Kidney epithelial cell (primary cell): ENCODE data around the gene DLG3. TPM values are rescaled to one million over a fixed set of nuclear protein-coding genes. Genes with fewer than 3 reads are reported as not detected.

Source experiments
- DNase-seq: peaks from one replicate; pipeline ENCODE4 v3.0.0-alpha.2; 2010; ENCODE audit warnings: low read depth
- H3K27me3 ChIP-seq: 2 replicates; pipeline ENCODE4 v1.6.0; 2011; ENCODE audit warnings: low read length; ENCODE audit not compliant: control insufficient read depth, insufficient read depth
- H3K36me3 ChIP-seq: 2 replicates; pipeline ENCODE4 v1.5.1; 2011; ENCODE audit warnings: low read length; ENCODE audit not compliant: control insufficient read depth, insufficient read depth
- H3K4me3 ChIP-seq: 2 replicates; pipeline ENCODE4 v1.5.1; 2011; ENCODE audit warnings: low read depth, mild to moderate bottlenecking, control low read depth, low read length
- total RNA-seq: library from RNA; depleted of rRNA; stranded (reverse); fragments of >200 nt; gene quantifications from 2 replicates; pipeline ENCODE4 v1.2.3, GENCODE V29; 2015
- TF ChIP-seq, protein P1 (sequence below): IDR thresholded peaks from 2 replicates; pipeline ENCODE4 v1.5.1; 2011; ENCODE audit warnings: mild to moderate bottlenecking, moderate library complexity, low read length, control low read depth, inconsistent platforms; ENCODE audit not compliant: insufficient read depth, poor library complexity, severe bottlenecking

DLG3 gene
- total RNA-seq, 1 donor from 2014 or later: 37.6 TPM

DNA sequence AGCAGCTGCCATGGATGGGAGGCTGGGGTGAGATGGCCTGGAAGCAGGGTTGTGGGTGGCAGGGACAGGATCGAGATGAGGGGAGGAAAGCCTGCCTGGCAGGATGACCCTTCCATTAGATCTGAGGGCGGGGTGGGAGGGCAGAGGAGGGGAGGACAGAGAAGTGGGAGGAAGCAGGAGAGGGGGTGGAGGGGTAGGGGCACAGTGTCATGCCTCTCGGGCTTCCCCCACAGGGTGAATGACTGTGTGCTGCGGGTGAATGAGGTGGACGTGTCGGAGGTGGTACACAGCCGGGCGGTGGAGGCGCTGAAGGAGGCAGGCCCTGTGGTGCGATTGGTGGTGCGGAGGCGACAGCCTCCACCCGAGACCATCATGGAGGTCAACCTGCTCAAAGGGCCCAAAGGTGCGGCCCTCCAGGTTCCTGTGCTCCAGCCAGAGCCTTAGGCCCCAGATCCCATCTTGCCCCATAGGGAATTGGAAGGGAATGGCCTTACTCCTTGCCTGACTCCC, 4.9 kb downstream of the DLG3 start:
- DNase-seq: no peak
- Histone ChIP-seq H3K27me3 (peaks cover 23% of the 10 kb centered on the region), H3K4me3 (no peak overlapping the region), H3K36me3 (no peaks in the 10 kb centered on the region)
- TF ChIP-seq, protein P1, sequence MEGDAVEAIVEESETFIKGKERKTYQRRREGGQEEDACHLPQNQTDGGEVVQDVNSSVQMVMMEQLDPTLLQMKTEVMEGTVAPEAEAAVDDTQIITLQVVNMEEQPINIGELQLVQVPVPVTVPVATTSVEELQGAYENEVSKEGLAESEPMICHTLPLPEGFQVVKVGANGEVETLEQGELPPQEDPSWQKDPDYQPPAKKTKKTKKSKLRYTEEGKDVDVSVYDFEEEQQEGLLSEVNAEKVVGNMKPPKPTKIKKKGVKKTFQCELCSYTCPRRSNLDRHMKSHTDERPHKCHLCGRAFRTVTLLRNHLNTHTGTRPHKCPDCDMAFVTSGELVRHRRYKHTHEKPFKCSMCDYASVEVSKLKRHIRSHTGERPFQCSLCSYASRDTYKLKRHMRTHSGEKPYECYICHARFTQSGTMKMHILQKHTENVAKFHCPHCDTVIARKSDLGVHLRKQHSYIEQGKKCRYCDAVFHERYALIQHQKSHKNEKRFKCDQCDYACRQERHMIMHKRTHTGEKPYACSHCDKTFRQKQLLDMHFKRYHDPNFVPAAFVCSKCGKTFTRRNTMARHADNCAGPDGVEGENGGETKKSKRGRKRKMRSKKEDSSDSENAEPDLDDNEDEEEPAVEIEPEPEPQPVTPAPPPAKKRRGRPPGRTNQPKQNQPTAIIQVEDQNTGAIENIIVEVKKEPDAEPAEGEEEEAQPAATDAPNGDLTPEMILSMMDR: no peak

DNA sequence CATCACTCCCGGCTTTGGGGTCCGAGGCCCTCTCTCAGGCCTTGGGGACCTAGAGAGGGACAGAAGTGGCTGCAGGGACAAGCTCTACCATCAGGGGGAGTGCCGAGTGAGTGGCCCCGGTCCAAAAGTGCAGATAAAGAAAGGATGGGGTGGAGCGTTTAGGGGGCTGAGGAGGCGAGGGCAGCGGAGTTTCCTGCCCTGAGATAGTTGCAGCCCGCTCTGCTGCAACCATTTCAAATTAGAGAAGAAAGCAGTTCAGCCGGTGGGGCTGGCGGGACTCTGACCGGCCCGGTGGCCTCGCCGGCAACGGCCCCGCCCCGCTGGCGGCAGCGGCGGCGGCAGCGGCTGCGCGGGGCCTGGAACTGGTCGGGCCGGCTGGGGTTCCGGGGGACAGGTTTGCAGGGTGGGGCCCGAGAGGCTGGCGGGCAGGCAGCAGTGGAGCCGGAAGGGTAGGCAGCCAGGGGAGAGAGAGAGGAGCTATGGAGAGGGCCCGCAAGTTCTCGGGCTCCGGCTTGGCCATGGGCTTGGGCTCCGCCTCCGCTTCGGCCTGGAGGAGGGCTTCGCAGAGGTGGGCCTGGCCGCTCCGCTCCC, 7.6 kb downstream of the DLG3 start:
- H3K4me3 ChIP-seq: peak overlapping the region; percentile 46
- no peaks in the 10 kb centered on the region for H3K27me3 ChIP-seq
- TF ChIP-seq, protein P1: peak; percentile 75
- H3K36me3 ChIP-seq: no peaks in the 10 kb centered on the region
- DNase-seq: no peak

DNA sequence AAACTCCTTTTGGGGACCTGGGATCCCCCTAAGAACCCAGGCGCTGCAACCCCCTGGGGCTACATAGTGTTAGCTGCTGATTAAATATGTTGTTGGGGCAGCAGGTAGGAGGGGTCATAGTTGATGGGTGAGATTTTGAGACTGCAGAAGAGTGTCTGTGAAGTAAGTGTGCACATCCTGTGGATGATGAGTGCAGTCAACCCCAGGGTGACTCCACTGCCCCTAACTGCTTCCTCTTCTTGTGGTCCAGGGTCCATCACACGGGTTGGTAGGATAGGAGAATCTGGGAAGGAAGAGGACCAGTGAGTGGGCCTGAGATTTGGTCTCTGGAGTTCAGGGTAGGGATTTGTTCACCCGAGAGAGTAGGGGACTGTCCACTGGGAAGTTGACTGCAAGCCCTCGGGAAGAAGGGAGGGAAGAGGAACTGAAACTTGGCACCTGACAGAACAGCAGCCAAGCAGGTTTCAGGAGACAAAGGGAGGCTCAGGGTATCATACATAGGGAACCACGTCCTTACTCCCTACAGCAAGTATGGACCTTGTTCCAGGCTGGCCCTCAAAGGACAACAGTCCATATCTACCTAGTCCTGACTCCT, 8.5 kb downstream of the DLG3 start:
- Histone ChIP-seq H3K27me3 (no peaks in the 10 kb centered on the region), H3K4me3 (no peak overlapping the region), H3K36me3 (no peaks in the 10 kb centered on the region)
- no peak for DNase-seq
- TF ChIP-seq, protein P1: no peak

DNA sequence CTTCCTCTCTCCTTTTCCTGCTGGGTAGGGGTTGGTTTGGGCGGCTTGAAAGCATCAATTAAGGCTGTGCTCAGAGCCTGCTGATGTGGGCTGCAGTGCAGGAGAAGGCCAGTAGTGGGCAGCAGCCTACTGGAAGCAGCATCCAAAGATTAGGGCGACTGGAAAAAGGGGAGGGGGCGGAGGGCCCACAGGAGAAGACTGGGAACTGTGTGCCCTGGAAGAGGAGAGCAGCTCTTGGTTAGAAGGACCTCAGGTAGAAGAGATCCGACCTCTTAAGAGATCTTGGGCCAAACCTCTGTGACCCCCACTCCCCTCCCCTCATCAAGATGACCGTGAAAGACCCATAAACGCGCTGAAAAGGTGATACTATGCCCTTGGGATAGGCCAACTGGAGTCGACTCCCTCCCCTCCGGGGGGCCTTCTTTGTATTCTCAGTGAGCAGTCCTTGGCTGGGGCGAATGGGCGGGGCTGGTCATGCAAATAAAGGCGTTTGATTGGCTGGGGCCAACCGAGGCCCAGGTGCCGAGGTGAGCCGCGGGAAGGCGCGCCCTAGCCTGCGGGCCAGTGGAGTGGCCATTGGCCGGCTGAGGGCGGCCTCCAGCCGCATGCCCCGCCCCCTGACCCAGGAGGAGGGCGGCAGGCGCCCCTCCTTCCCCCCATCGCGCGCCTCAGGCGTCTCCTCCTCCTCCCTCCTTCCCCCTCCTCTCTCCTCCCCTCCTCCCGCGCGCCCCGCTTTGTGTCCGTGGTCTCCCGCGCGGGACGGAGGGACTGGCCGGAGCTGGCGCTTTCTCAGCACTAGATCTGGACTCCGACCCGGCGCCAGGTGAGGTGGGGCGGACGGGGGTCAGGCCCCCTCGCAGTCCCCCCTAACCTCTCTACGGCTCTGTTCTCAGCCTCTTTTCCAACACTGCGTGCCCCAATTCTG, 10.1 kb downstream of the DLG3 start:
- DNase-seq: peak; percentile 59
- H3K27me3 ChIP-seq: no peaks in the 10 kb centered on the region
- H3K4me3 ChIP-seq: peak overlapping the region; percentile 61
- TF ChIP-seq, protein P1: peak; percentile 93
- no peaks in the 10 kb centered on the region for H3K36me3 ChIP-seq

DNA sequence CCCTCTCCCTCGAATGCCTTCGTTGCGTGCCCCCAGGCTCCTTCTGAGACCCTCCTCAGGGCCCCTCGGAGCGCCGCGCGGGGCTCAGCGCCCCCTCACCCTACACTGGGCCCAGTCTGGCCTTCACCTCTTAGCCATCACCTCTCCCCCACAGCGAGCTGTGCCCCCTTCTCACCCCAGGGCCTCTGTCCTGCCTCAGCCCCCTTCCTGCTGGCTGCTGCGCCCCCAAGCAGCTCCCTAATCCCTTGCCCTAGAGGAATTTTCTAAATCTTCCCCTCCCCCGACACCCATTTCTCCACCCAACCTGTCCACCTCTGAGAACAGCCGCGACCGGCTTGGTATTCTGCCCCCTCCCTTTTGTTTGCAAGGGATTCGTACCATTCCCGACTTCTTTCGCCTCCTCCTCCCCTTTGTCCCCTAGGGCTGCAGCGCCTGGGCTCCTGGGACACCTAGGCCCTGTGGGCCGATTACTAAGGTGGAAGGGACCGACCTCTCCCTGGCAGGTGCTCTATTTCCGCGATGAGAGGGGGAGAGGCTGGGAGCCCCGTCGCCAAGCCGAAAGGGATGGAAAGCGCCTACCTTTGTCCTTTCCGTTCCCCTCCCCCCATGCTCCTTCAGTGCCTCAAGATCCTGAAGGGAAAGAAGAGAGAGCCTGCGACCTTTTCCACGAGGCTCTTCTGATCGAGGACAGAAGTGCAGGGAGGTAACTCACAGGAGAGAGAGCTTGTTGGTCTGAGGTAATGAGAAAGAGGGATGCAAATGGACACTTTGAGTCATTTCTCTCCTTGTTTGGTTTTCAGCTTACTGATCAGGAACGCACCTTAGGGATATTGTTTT, 10.9 kb downstream of the DLG3 start:
- TF ChIP-seq, protein P1: no peak

More for the DNA sequence above, 10.9 kb downstream of the DLG3 start:
- DNase-seq: no peak
- no peaks in the 10 kb centered on the region for H3K27me3 ChIP-seq
- no peaks in the 10 kb centered on the region for H3K36me3 ChIP-seq
- H3K4me3 ChIP-seq: peak overlapping the region; percentile 61
